Measurements from ENCODE around the gene GPATCH1. TPM values are rescaled to one million over a fixed set of nuclear protein-coding genes. Genes with fewer than 3 reads are reported as not detected.
"Not testable (repeated sequence)": the region's sequence is repeated elsewhere in the genome, so short reads cannot be mapped to it uniquely, and the experiment has no call there.

Gene GPATCH1
- total RNA-seq, 1 experiment from 2014 or later, result 5.9 TPM

DNA sequence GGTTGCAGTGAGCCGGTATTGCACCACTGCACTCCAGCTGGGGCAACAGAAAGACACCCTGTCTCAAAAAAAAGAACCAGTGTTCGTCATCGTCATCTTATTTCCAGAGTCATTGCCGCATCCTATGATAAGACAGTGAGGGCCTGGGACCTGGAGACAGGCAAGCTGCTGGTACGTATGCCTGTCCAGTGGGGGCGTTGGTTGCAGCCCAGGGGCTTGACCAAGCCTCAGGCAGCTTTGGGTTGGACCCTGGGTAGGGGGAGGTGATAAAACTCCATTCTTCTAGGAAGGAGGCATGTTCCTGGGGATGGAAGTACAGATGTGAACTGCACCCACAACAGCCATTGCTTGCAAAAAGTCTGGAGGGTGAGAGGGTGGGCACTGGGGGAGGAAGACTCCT lies 66.6 kb downstream of the GPATCH1 start:
- in situ Hi-C loops (cut with HindIII; ENCODE audit: low sequenced_read_pairs), result no loop called here
- no peak for DNase-seq (ENCODE audit: low spot score)

DNA sequence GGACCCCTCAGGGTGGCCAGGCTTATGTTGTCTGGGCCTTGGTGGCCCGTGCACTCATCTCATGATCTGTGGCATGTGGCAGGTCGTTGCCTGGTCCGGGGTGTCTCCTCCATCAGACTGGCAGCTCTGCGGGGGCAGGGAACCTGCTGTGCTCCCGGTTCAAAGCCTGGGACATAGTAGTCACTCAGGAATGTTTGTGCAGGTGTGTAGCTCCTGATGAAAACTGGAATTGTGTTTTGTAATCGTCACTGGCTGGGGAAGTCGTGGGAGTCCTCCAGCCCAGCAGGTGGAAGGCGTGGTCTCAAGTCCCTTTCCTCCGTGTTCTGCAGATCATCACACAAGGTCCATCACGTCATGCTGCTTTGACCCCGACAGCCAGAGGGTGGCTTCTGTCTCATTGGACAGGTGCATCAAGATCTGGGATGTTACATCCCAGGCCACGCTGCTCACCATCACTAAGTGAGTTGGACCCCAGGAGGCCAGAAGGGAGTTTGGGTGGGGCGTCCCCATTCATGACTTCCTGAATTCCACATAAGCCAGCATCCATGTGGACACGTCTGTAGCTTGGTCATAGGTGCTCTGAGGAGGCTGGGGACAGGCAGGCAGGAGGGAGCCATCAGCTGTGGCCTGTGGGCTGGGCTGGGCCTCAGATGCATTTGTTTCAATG lies 70.0 kb downstream of the GPATCH1 start:
- no peak for DNase-seq (ENCODE audit: low spot score)
- in situ Hi-C loops (cut with HindIII; ENCODE audit: low sequenced_read_pairs), result no loop called here

DNA sequence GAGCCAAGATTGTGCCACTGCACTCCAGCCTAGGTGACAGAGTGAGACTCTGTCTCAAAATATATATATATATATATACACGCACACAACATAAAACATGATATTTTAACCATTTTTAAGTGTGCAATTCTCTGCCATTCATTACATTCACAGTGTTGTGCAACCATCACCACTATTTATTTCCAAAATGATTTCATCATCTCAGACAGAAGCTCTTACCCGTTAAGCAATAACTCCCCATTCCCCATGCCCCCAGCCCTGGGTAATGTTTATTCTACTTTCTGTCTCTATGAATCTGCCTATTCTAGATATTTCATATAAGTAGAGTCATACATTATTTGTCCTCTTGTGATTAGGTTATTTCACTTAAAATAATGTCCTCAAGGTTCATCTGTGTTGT lies 71.2 kb downstream of the GPATCH1 start:
- in situ Hi-C loops (cut with HindIII; ENCODE audit: low sequenced_read_pairs), result no loop called here
- DNase-seq (ENCODE audit: low spot score), result no peak

DNA sequence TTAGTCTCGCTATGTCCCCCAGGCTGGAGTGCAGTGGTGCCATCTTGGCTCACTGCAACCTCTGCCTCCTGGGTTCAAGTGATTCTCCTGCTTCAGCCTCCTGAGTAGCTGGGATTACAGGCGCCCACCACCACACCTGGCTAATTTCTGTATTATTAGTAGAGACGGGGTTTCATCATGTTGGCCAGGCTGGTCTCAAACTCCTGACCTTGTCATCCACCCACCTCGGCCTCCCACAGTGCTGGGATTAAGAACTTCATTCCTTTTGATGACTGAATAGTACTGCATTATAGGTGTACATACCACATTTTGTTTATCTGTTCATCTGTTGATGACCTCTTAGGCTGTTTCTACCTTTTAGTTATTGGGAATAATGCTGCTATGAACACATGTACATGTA lies 71.6 kb downstream of the GPATCH1 start:
- DNase-seq (ENCODE audit: low spot score); in situ Hi-C loops (cut with HindIII; ENCODE audit: low sequenced_read_pairs): not testable (repeated sequence)

DNA sequence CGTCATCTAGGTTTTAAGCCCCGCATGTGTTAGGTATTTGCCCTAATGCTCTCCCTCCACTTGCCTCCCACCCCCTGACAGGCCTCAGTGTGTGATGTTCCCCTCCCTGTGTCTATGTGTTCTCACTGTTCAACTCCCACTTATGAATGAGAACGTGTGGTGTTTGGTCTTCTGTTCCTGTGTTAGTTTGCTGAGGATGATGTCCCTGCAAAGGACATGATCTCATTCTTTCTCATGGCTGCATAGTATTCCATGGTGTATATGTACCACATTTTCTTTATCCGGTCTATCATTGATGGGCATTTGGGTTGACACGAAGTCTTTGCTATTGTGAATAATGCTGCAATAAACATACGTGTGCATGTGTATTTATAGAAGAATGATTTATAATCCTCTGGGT lies 73.3 kb downstream of the GPATCH1 start:
- in situ Hi-C loops (cut with HindIII; ENCODE audit: low sequenced_read_pairs), result not testable (repeated sequence)

DNA sequence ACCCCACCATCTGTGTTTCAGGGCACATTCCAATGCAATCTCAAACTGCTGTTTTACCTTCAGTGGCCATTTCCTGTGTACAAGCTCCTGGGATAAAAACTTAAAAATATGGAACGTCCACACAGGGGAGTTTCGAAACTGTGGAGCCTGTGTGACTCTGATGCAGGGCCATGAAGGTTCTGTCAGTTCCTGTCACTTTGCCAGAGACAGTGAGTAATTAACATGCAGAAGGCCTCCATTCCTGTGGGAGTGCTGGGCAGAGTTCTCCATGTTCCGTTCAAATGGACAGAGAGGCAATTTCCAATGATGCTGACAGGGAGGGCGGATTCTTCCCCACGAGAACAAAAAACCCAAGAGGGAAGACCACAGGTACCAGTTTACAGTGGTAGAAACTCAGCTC lies 75.4 kb downstream of the GPATCH1 start:
- in situ Hi-C loops (cut with HindIII; ENCODE audit: low sequenced_read_pairs), result no loop called here

More for the DNA sequence above, 73.3 kb downstream of the GPATCH1 start:
- not testable (repeated sequence) for DNase-seq (ENCODE audit: low spot score)

DNA sequence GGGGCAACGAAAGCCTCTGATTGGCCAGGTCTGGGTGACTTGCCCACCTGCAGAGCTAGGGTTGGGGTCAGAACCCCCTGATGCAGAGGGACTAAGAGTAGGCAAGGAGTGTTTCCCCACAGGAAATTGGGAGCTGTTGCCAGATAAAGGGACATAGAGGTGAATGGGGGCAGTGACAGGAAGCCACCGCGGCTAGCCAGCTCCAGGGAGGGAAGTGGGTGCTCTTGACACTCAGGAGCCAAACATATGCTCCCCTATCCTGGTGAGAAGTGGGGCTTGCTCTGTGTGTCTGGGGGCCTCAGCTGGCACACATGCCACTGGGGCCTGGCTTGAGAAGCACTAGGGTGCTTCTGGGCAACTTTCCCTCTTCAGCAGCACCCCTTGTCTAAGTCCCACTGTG lies 76.9 kb downstream of the GPATCH1 start:
- in situ Hi-C loops (cut with HindIII; ENCODE audit: low sequenced_read_pairs), result no loop called here
- DNase-seq (ENCODE audit: low spot score), result no peak

More for the DNA sequence above, 75.4 kb downstream of the GPATCH1 start:
- no peak for DNase-seq (ENCODE audit: low spot score)

DNA sequence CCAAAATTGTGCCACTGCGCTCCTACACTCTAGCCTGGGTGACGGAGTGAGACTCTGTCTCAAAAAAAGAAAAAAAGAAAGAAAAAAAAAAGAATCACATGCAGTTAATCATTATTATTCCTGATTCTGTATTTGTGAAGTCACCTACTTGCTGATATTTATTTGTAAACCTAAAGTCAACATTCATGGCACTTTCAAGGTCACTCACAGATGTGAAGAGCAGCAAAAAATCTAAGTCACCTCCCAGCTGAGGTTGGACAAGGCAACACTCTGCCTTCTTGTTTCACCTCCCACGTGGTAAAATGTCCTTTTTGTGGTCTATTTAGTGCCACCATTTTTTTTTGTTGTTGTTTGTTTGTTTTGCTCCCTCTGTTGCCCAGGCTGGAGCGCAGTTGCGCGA lies 77.4 kb downstream of the GPATCH1 start:
- DNase-seq (ENCODE audit: low spot score), result no peak
- in situ Hi-C loops (cut with HindIII; ENCODE audit: low sequenced_read_pairs), result no loop called here

DNA sequence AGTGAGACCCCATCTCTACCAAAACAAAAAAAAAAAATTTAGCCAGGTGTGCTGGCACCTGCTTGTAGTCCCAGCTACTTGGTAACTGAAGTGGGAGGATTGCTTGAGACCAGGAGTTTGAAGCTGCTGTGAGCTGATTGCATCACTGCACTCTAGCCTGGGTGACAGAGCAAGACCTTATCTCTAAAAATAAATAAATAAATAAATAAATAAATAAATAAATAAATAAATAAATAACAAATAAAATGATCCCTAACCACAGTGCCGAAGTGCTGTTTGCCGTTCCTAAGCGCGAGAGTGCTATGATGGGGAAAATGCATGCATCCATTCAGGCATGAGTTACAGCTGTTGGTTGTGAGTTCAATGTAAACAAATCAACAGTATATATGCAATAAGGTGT lies 78.2 kb downstream of the GPATCH1 start:
- DNase-seq (ENCODE audit: low spot score), result no peak
- in situ Hi-C loops (cut with HindIII; ENCODE audit: low sequenced_read_pairs), result no loop called here

DNA sequence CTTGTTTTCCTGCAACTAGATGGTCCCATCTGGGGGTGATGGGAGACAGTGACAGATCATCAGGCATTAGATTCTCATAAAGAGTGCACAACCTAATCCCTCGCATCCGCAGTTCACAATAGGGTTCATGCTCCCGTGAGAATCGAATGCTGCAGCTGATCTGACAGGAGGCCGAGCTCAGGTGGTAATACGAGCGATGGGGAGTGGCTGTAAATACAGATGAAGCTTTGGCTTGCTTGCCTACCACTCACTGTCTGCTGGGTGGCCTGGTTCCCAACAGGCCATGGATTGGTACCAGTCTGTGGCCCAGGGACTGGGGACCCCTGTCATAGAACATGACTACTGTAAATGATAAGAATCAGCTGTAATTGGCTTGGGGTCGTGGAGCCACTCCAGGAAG lies 78.9 kb downstream of the GPATCH1 start:
- DNase-seq (ENCODE audit: low spot score), result no peak
- in situ Hi-C loops (cut with HindIII; ENCODE audit: low sequenced_read_pairs), result loop anchor here (10.0 kb wide), 1 partner anchor 255 kb away; no protein-coding TSS in a partner anchor

DNA sequence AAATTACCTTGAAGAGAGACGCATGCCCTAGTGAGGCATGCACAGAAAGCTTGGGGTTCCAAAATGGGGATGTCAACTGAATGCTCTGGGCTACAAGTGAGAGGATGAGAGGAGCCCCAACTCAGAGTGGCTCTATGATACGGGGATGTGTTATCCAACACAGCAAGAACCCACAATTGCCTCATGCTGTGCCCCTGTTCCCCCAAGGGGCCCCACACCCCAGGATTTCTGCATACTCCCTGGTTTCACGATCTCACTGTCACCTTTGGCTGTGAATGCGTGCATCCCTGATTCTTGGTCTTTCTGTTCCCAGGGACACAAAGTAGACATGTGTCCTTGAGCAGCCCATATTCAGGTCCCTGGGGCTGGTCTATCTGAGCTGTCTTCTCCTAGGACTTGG lies 80.2 kb downstream of the GPATCH1 start:
- DNase-seq (ENCODE audit: low spot score), result no peak
- in situ Hi-C loops (cut with HindIII; ENCODE audit: low sequenced_read_pairs), result loop anchor here (10.0 kb wide), 1 partner anchor 254 kb away; no protein-coding TSS in a partner anchor

DNA sequence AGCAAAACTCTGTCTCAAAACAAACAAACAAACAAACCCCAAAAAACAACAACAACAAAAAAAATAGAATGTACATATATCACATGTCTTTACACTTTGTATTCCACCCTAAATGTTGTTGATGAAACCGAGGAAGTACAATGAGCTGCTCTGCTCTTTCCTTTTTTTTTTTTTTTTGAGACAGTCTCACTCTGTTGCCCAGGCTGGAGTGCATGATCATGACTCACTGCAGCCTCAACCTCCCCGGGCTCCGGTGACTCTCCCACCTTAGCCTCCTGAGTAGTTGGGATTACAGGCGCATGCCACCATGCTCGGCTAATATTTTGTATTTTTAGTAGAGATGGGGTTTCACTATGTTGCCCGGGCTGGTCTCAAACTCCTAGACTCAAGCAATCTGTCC lies 82.5 kb downstream of the GPATCH1 start:
- DNase-seq (ENCODE audit: low spot score), result no peak
- in situ Hi-C loops (cut with HindIII; ENCODE audit: low sequenced_read_pairs), result loop anchor here (10.0 kb wide), 1 partner anchor 251 kb away; no protein-coding TSS in a partner anchor

DNA sequence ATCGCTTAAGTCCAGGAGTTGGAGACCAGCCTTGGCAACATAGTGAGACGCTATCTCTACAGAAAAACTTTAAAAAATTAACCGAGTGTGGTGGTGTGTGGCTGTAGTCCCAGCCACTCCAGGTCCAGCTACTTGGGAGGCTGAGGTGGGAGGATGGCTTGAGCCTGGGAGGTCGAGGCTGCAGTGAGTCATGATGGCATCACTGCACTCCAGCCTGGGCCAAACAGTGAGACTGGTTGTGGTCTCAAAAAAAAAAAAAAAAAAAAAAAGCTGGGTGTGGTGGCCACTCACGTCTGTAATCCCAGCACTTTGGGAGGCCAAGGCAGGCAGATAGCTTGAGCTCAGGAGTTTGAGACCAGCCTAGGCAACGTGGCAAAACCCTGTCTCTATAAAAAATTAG lies 85.1 kb downstream of the GPATCH1 start:
- in situ Hi-C loops (cut with HindIII; ENCODE audit: low sequenced_read_pairs), result loop anchor here (10.0 kb wide), 1 partner anchor 249 kb away; no protein-coding TSS in a partner anchor
- not testable (repeated sequence) for DNase-seq (ENCODE audit: low spot score)

DNA sequence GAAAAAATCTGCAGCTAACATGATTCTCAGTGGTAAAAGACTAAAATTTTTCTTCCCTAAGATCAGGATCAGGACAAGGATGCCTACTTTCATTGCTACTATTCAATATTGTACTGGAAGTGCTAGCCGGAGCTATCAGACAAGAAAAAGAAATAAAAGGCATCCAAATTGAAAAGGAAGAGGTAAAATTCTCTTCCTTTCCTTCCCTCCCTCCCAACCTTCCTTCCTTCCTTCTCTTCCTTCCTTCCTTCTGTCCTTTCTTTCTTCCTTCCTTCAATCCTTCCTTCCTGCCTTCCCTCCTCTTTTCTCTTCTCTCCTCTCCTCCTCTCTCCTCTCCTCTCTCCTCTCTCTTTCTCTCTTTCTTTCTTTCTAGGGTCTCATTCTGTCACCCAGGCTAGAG lies 86.5 kb downstream of the GPATCH1 start:
- no peak for DNase-seq (ENCODE audit: low spot score)
- in situ Hi-C loops (cut with HindIII; ENCODE audit: low sequenced_read_pairs), result loop anchor here (10.0 kb wide), 1 partner anchor 247 kb away; no protein-coding TSS in a partner anchor

DNA sequence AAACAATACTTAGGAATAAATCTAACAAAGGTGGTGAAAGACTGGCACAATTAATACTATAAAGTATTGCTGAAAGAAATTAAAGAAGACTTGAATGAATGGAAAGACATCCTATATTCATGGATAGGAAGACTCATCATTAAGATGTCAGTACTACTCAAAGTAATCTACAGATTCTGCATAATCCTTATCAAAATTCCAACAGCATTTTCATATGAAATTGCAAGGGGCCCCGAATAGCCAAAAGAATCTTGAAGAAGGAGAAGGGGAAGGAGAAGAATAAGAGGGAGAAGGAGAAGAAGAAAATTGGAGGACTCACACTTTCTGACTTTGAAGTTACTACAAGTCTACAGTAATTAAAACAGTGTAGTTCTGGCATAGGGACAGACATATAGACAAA lies 87.5 kb downstream of the GPATCH1 start:
- in situ Hi-C loops (cut with HindIII; ENCODE audit: low sequenced_read_pairs), result loop anchor here (10.0 kb wide), 1 partner anchor 246 kb away; no protein-coding TSS in a partner anchor
- DNase-seq (ENCODE audit: low spot score), result no peak

DNA sequence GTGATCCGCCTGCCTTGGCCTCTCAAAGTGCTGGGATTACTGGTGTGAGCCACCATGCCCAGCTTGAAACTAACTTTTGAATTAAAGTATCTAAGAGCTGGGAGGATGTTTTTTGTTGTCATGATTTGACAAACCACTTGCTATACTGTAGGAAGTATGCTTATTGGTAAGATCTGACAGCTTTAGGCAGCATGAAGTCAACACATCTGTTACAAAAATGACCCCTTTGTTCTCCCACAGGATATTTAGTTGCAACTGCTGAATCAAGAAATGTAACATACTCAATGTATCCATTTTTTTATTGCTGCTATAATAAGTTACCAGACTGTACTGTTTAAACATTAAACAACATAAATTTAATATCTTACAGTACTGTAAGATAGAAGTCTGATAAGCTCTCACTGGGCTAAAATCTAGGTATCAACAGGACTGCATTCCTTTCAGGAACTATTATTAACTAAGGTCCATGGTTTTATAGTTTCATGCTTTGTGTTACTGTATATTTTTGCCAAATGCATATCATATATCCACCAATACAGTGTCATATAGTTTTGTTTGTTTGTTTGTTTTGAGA lies 90.3 kb downstream of the GPATCH1 start:
- DNase-seq (ENCODE audit: low spot score), result no peak
- in situ Hi-C loops (cut with HindIII; ENCODE audit: low sequenced_read_pairs), result no loop called here

DNA sequence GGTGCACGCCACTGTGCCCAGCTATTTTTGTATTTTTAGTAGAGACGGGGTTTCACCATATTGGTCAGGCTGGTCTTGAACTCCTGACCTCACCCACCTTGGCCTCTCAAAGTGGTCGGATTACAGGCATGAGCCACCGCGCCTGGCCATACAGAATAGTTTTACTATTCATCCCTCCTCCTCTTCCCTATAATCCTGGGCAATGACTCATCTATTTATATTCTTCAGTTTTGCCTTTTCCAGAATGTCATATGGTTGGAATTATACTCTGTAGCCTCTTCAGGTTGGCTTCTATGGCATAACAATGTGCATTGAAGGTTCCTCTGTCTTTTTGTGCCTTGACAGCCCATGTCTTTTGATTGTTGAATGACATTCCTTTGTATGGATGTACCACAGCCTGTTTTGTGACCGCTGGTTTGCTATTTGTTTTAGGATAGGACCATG lies 91.0 kb downstream of the GPATCH1 start:
- DNase-seq (ENCODE audit: low spot score), result no peak
- in situ Hi-C loops (cut with HindIII; ENCODE audit: low sequenced_read_pairs), result no loop called here

DNA sequence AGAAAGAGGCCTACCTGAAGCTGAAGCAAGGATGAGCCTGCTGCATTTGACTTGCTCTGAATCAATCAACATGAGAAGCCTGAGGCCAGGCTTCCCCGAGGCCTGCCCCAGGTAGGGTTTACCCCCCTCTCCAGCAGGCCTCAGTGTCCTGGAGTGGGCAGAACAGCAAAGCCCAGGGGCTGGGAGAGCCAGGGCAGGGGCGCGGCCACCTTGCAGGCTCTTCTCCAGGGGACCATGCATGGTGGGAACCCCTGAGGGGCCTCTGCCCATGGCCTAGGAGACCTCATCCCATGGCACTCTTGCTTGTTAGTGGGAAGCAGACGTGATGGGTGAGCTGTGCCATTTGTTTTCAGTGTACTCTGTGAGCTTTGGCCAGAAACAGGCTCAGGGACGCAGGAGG lies 93.2 kb downstream of the GPATCH1 start:
- no peak for DNase-seq (ENCODE audit: low spot score)
- in situ Hi-C loops (cut with HindIII; ENCODE audit: low sequenced_read_pairs), result no loop called here

DNA sequence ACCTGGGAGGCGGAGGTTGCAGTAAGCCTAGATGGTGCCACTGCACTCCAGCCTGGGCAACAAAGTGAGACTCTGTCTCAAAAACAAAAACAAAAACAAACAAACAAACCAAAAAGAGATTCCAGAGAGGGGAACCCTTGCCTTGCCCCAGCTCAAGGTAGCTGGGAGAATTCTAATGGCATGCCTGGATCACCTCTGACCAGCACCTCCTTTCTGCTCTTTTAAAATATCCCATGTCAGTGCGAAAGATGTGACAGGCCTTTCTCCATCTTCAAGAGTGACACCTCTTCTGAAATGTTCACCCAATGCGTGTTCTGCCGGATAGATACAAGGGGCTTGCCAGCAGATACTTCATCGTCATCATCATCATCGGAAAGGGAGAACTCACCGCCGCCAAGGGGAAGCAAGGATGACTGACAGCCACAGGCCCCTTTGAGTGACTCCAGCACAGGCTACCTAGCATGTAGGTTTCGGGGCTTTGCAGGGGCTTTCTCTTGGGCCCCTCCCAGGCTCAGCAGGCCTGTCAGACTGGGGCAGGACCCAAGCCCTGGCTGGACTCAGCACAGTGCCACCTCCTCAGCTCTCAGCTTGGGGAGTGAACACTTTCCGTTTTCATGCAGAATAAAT lies 94.3 kb downstream of the GPATCH1 start:
- no peak for DNase-seq (ENCODE audit: low spot score)
- in situ Hi-C loops (cut with HindIII; ENCODE audit: low sequenced_read_pairs), result no loop called here

Measured in G401 (cell line).